RWPE2 (cell line): Measurements from ENCODE around the gene ZNF576.
"Not testable (repeated sequence)": the region's sequence is repeated elsewhere in the genome, so short reads cannot be mapped to it uniquely, and the experiment has no call there.

Experiments
- ATAC-seq: fragments of 200-7000 bp; cut with Tn5 transposase; 3 replicates; pipeline ENCODE4 v1.9.1; 2021; ENCODE audit warnings: low read depth
- DNase-seq: peaks from one replicate; pipeline ENCODE4 v3.0.0-alpha.2; 2020; ENCODE audit warnings: low spot score
- H3K27ac ChIP-seq: fragments of 450-650 bp; 2 replicates; pipeline ENCODE4 v1.5.1; 2017; ENCODE audit warnings: mild to moderate bottlenecking; ENCODE audit not compliant: poor library complexity, severe bottlenecking
- H3K27me3 ChIP-seq: fragments of 250-450 bp; sonication (Bioruptor Pico); 2 replicates; pipeline ENCODE4 v1.5.1; 2021; ENCODE audit warnings: mild to moderate bottlenecking, moderate library complexity; ENCODE audit not compliant: insufficient read depth, poor library complexity, severe bottlenecking
- H3K36me3 ChIP-seq: fragments of 250-450 bp; sonication (Bioruptor Pico); 2 replicates; pipeline ENCODE4 v1.5.1; 2020; ENCODE audit warnings: low read depth, mild to moderate bottlenecking, moderate library complexity
- H3K4me1 ChIP-seq: fragments of 250-450 bp; sonication (Bioruptor Pico); 2 replicates; pipeline ENCODE4 v1.5.1; 2021; ENCODE audit warnings: mild to moderate bottlenecking, moderate library complexity; ENCODE audit not compliant: insufficient read depth, poor library complexity, severe bottlenecking
- H3K4me3 ChIP-seq: fragments of 250-450 bp; sonication (Bioruptor Pico); 2 replicates; pipeline ENCODE4 v1.5.1; 2021; ENCODE audit warnings: mild to moderate bottlenecking, moderate library complexity; ENCODE audit not compliant: severe bottlenecking
- H3K9me3 ChIP-seq: fragments of 250-450 bp; sonication (Bioruptor Pico); 2 replicates; pipeline ENCODE4 v1.5.1; 2021; ENCODE audit warnings: mild to moderate bottlenecking, moderate library complexity; ENCODE audit not compliant: severe bottlenecking
- TF ChIP-seq, protein P1 (sequence below): fragments of 450-650 bp; IDR thresholded peaks from one replicate; pipeline ENCODE4 v1.5.1; 2017; ENCODE audit warnings: mild to moderate bottlenecking, moderate library complexity; ENCODE audit not compliant: poor library complexity, severe bottlenecking

The ZNF576 gene

GRCh38 chr19:43582495-43582894 is 13.9 kb upstream of the ZNF576 start:
- H3K27ac ChIP-seq: no peak overlapping the region

DNA sequence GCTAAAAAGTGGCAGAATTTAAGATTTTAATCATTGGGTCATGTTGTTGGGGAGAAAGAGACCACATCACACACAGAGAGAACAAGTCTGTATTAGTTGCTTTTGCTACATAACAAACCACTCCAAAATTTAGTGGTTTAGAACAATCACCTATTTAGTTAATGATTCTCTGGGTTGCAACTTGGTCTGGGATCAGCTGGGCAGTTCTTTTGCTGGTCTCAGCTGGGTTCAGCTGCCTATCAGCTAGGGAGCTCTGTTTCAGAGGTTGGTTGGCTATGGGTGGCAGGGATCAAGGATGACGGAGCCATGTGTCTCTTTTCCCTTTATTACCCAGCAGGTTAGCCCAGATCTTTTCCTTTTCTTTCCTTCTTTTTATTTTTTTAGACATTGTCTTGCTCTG is 11.9 kb upstream of the ZNF576 start:
- no peak overlapping the region for H3K27ac ChIP-seq

More at GRCh38 chr19:43582495-43582894, 13.9 kb upstream of the ZNF576 start:
- H3K9me3 ChIP-seq: no peaks in the 10 kb centered on the region
- H3K27me3 ChIP-seq: no peaks in the 10 kb centered on the region
- no peaks in the 10 kb centered on the region for H3K4me1 ChIP-seq
- DNase-seq (no peak), ATAC-seq (no peak)
- H3K4me3 ChIP-seq: no peak overlapping the region
- H3K36me3 ChIP-seq: no peaks in the 10 kb centered on the region
- TF ChIP-seq, protein P1, sequence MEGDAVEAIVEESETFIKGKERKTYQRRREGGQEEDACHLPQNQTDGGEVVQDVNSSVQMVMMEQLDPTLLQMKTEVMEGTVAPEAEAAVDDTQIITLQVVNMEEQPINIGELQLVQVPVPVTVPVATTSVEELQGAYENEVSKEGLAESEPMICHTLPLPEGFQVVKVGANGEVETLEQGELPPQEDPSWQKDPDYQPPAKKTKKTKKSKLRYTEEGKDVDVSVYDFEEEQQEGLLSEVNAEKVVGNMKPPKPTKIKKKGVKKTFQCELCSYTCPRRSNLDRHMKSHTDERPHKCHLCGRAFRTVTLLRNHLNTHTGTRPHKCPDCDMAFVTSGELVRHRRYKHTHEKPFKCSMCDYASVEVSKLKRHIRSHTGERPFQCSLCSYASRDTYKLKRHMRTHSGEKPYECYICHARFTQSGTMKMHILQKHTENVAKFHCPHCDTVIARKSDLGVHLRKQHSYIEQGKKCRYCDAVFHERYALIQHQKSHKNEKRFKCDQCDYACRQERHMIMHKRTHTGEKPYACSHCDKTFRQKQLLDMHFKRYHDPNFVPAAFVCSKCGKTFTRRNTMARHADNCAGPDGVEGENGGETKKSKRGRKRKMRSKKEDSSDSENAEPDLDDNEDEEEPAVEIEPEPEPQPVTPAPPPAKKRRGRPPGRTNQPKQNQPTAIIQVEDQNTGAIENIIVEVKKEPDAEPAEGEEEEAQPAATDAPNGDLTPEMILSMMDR: no peak

GRCh38 chr19:43586346-43586745 is 10.0 kb upstream of the ZNF576 start:
- Histone ChIP-seq H3K4me1 (no peaks in the 10 kb centered on the region), H3K36me3 (no peaks in the 10 kb centered on the region), H3K27me3 (no peaks in the 10 kb centered on the region), H3K27ac (no peak overlapping the region), H3K9me3 (no peaks in the 10 kb centered on the region), H3K4me3 (no peak overlapping the region)
- ATAC-seq (no peak), DNase-seq (no peak)
- TF ChIP-seq, protein P1: no peak

More for the DNA sequence above, 11.9 kb upstream of the ZNF576 start:
- DNase-seq (no peak), ATAC-seq (no peak)
- Histone ChIP-seq H3K9me3 (no peaks in the 10 kb centered on the region), H3K4me3 (no peak overlapping the region), H3K36me3 (no peaks in the 10 kb centered on the region), H3K27me3 (no peaks in the 10 kb centered on the region), H3K4me1 (no peaks in the 10 kb centered on the region)
- TF ChIP-seq, protein P1: no peak

GRCh38 chr19:43587029-43587428 is 9.4 kb upstream of the ZNF576 start:
- H3K27me3 ChIP-seq, H3K9me3 ChIP-seq, H3K27ac ChIP-seq, H3K36me3 ChIP-seq, H3K4me1 ChIP-seq, H3K4me3 ChIP-seq, ATAC-seq, DNase-seq: not testable (repeated sequence)

DNA sequence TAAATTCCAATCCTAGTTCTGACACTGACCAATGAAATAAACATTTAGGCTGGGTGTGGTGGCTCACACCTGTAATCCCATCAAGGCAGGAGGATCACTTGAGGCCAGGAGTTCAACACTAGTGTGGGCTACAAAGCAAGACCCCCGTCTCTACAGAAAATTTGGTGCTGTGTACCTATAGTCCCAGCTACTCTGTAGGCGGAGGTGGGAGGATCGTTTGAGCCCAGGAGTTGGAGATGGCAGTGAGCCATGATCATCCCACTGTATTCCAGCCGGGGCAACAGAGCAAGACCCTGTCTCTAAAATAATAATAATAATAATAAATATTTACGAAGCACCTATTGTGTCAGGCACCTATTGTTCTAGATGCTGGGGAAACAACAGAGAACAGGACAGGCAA is 7.1 kb upstream of the ZNF576 start:
- H3K4me3 ChIP-seq: no peak overlapping the region
- no peak overlapping the region for H3K27ac ChIP-seq
- ATAC-seq (no peak), DNase-seq (no peak)
- no peaks in the 10 kb centered on the region for H3K4me1 ChIP-seq
- H3K9me3 ChIP-seq: no peaks in the 10 kb centered on the region
- TF ChIP-seq, protein P1: no peak
- peaks cover 17% of the 10 kb centered on the region for H3K36me3 ChIP-seq
- H3K27me3 ChIP-seq: no peaks in the 10 kb centered on the region
